Activated T-cell treated with anti-CD3 and anti-CD28 coated beads, Interleukin-2, amount 50 U/mL, for 1 hour (primary cell): ENCODE measurements around the gene NLGN4X.
"Not testable (repeated sequence)": the region's sequence is repeated elsewhere in the genome, so short reads cannot be mapped to it uniquely, and the experiment has no call there.

Source experiments
- DNase-seq: peaks from one replicate; pipeline ENCODE4 v3.0.0-alpha.2; 2020

NLGN4X gene

GRCh38 chrX:6002056-6002455 lies 226.6 kb downstream of the NLGN4X start:
- no peak for DNase-seq

GRCh38 chrX:5998901-5999300 lies 229.8 kb downstream of the NLGN4X start:
- no peak for DNase-seq

- no peak for DNase-seq
Observed at GRCh38 chrX:5998456-5998855, 230.2 kb downstream of the NLGN4X start.

GRCh38 chrX:5991393-5991792 lies 237.3 kb downstream of the NLGN4X start:
- DNase-seq, result no peak

GRCh38 chrX:5979338-5979737 lies 249.3 kb downstream of the NLGN4X start:
- no peak for DNase-seq

- DNase-seq, result no peak
Observed at GRCh38 chrX:5976332-5976731, 252.3 kb downstream of the NLGN4X start.

GRCh38 chrX:5971300-5971699 lies 257.4 kb downstream of the NLGN4X start:
- DNase-seq, result no peak

- no peak for DNase-seq
Observed at GRCh38 chrX:5965406-5965805, 263.3 kb downstream of the NLGN4X start.

- no peak for DNase-seq
Observed at GRCh38 chrX:5959286-5959685, 269.4 kb downstream of the NLGN4X start.

GRCh38 chrX:5958523-5958922 lies 270.1 kb downstream of the NLGN4X start:
- no peak for DNase-seq

- DNase-seq, result no peak
Observed at GRCh38 chrX:5957506-5957905, 271.2 kb downstream of the NLGN4X start.

- DNase-seq, result no peak
Observed at GRCh38 chrX:5936438-5936837, 292.2 kb downstream of the NLGN4X start.

GRCh38 chrX:5928224-5928623 lies 300.4 kb downstream of the NLGN4X start:
- no peak for DNase-seq

- DNase-seq, result no peak
Observed at GRCh38 chrX:5916945-5917344, 311.7 kb downstream of the NLGN4X start.

GRCh38 chrX:5915783-5916182 lies 312.9 kb downstream of the NLGN4X start:
- no peak for DNase-seq

- no peak for DNase-seq
Observed at GRCh38 chrX:5907207-5907606, 321.5 kb downstream of the NLGN4X start.

GRCh38 chrX:5903586-5904190 lies 325.0 kb downstream of the NLGN4X start:
- not testable (repeated sequence) for DNase-seq

- no peak for DNase-seq
Observed at GRCh38 chrX:5898463-5898862, 330.2 kb downstream of the NLGN4X start.

GRCh38 chrX:5891378-5891777 lies 337.3 kb downstream of the NLGN4X start:
- no peak for DNase-seq

GRCh38 chrX:5876984-5877596 lies 351.6 kb downstream of the NLGN4X start:
- DNase-seq, result no peak

GRCh38 chrX:5870238-5870637 lies 358.4 kb downstream of the NLGN4X start:
- no peak for DNase-seq

- DNase-seq, result no peak
Observed at GRCh38 chrX:5869786-5870185, 358.9 kb downstream of the NLGN4X start.

GRCh38 chrX:5867778-5868177 lies 360.9 kb downstream of the NLGN4X start:
- DNase-seq, result no peak

- no peak for DNase-seq
Observed at GRCh38 chrX:5857232-5857631, 371.4 kb downstream of the NLGN4X start.

- DNase-seq, result no peak
Observed at GRCh38 chrX:5852941-5853340, 375.7 kb downstream of the NLGN4X start.
